ENCODE measurements around the gene GSTT2B.
A peak's percentile ranks its signal among the peaks of the same experiment; 100 is the strongest.

GSTT2B gene

GRCh38 chr22:23915290-23915689 lies 45.7 kb downstream of the GSTT2B start:
- Histone ChIP-seq H3K36me3 (ENCODE audit: low read length) (no peaks in the 10 kb centered on the region), H4K20me1 (ENCODE audit: low read depth, low read length) (no peaks in the 10 kb centered on the region), H2AFZ (ENCODE audit: low read depth, low read length, severe bottlenecking) (no peak overlapping the region), H3K4me2 (ENCODE audit: low read depth, low read length, poor library complexity, severe bottlenecking) (no peak overlapping the region), H3K27me3 (ENCODE audit: low read length) (no peaks in the 10 kb centered on the region), H3K4me3 (ENCODE audit: insufficient read depth, low read length, poor library complexity, severe bottlenecking) (no peak overlapping the region), H3K9ac (ENCODE audit: low read length) (no peak overlapping the region), H3K9me2 (replicated peaks; ENCODE audit: insufficient read depth, low read length) (no peaks in the 10 kb centered on the region), H3K79me2 (ENCODE audit: insufficient read depth, low read length) (no peaks in the 10 kb centered on the region), H3K27ac (ENCODE audit: low read depth, low read length) (no peak overlapping the region), H3K9me3 (ENCODE audit: insufficient read depth, low read length) (no peaks in the 10 kb centered on the region), H3F3A (ENCODE audit: insufficient read depth) (peaks cover 14% of the 10 kb centered on the region)
- TF ChIP-seq EZH2phosphoT487 (conservative IDR thresholded peaks at IDR 0.05; ENCODE audit: low read length) = no peak
- TF ChIP-seq CTCF (IDR thresholded peaks at IDR 0.05; ENCODE audit: insufficient read depth, low read length, poor library complexity, severe bottlenecking) = no peak

GRCh38 chr22:23913661-23914353 lies 47.2 kb downstream of the GSTT2B start:
- Histone ChIP-seq H3K9ac (ENCODE audit: low read length) (peak overlapping the region; percentile 90), H2AFZ (ENCODE audit: low read depth, low read length, severe bottlenecking) (peak overlapping the region; percentile 55), H3K9me3 (ENCODE audit: insufficient read depth, low read length) (no peaks in the 10 kb centered on the region), H3K36me3 (ENCODE audit: low read length) (no peaks in the 10 kb centered on the region), H3F3A (ENCODE audit: insufficient read depth) (peaks cover 14% of the 10 kb centered on the region), H3K27me3 (ENCODE audit: low read length) (no peaks in the 10 kb centered on the region), H3K27ac (ENCODE audit: low read depth, low read length) (peak overlapping the region; percentile 66), H3K79me2 (ENCODE audit: insufficient read depth, low read length) (no peaks in the 10 kb centered on the region), H3K4me2 (ENCODE audit: low read depth, low read length, poor library complexity, severe bottlenecking) (peak overlapping the region; percentile 90), H4K20me1 (ENCODE audit: low read depth, low read length) (no peaks in the 10 kb centered on the region), H3K4me3 (ENCODE audit: insufficient read depth, low read length, poor library complexity, severe bottlenecking) (peak overlapping the region; percentile 88), H3K9me2 (replicated peaks; ENCODE audit: insufficient read depth, low read length) (no peaks in the 10 kb centered on the region)
- TF ChIP-seq CTCF (IDR thresholded peaks at IDR 0.05; ENCODE audit: insufficient read depth, low read length, poor library complexity, severe bottlenecking) = no peak
- no peak for TF ChIP-seq EZH2phosphoT487 (conservative IDR thresholded peaks at IDR 0.05; ENCODE audit: low read length)

GRCh38 chr22:23913306-23913660 lies 47.7 kb downstream of the GSTT2B start:
- H3K27ac ChIP-seq (ENCODE audit: low read depth, low read length) = peak overlapping the region; percentile 66
- H3K4me3 ChIP-seq (ENCODE audit: insufficient read depth, low read length, poor library complexity, severe bottlenecking) = peak overlapping the region; percentile 88
- peak overlapping the region; percentile 90 for H3K9ac ChIP-seq (ENCODE audit: low read length)
- H3K4me2 ChIP-seq (ENCODE audit: low read depth, low read length, poor library complexity, severe bottlenecking) = peak overlapping the region; percentile 90
- TF ChIP-seq EZH2phosphoT487 (conservative IDR thresholded peaks at IDR 0.05; ENCODE audit: low read length) (no peak), CTCF (IDR thresholded peaks at IDR 0.05; ENCODE audit: insufficient read depth, low read length, poor library complexity, severe bottlenecking) (no peak)
- H2AFZ ChIP-seq (ENCODE audit: low read depth, low read length, severe bottlenecking) = peak overlapping the region; percentile 55
- H4K20me1 ChIP-seq (ENCODE audit: low read depth, low read length) = no peaks in the 10 kb centered on the region
- H3F3A ChIP-seq (ENCODE audit: insufficient read depth) = peaks cover 14% of the 10 kb centered on the region
- no peaks in the 10 kb centered on the region for H3K9me3 ChIP-seq (ENCODE audit: insufficient read depth, low read length)
- no peaks in the 10 kb centered on the region for H3K79me2 ChIP-seq (ENCODE audit: insufficient read depth, low read length)
- H3K27me3 ChIP-seq (ENCODE audit: low read length) = no peaks in the 10 kb centered on the region
- H3K36me3 ChIP-seq (ENCODE audit: low read length) = no peaks in the 10 kb centered on the region
- H3K9me2 ChIP-seq (replicated peaks; ENCODE audit: insufficient read depth, low read length) = no peaks in the 10 kb centered on the region
